Subcutaneous abdominal adipose tissue (tissue), 5 donors: ENCODE data around the gene TNFRSF18.

Experiments
- H3K27ac ChIP-seq: one replicate; pipeline ENCODE4 v1.7.0; 2013; ENCODE audit warnings: low read depth, mild to moderate bottlenecking, inconsistent platforms, low read length, moderate library complexity
- H3K27me3 ChIP-seq, 5 donors: one replicate each; pipeline ENCODE4 v1.7.0; 2013; ENCODE audit warnings: low read length in 5 of 5, inconsistent platforms in 1 of 5; ENCODE audit not compliant: control insufficient read depth in 5 of 5, insufficient read depth in 4 of 5
- H3K36me3 ChIP-seq, 5 donors: one replicate each; pipeline ENCODE4 v1.7.0; 2013; ENCODE audit warnings: low read length in 5 of 5; ENCODE audit not compliant: control insufficient read depth in 5 of 5, insufficient read depth in 5 of 5
- H3K4me1 ChIP-seq, 5 donors: one replicate each; pipeline ENCODE4 v1.7.0; 2013; ENCODE audit warnings: low read length in 5 of 5, mild to moderate bottlenecking in 3 of 5, moderate library complexity in 1 of 5; ENCODE audit not compliant: control insufficient read depth in 5 of 5, insufficient read depth in 5 of 5
- H3K4me3 ChIP-seq, 5 donors: one replicate each; pipeline ENCODE4 v1.7.0; 2013; ENCODE audit warnings: low read length in 5 of 5, low read depth in 1 of 5
- H3K9ac ChIP-seq, 5 donors: one replicate each; pipeline ENCODE4 v1.7.0; 2013; ENCODE audit warnings: low read length in 5 of 5, mild to moderate bottlenecking in 4 of 5, moderate library complexity in 3 of 5
- H3K9me3 ChIP-seq, 5 donors: one replicate each; pipeline ENCODE4 v1.7.0; 2013; ENCODE audit warnings: low read length in 5 of 5; ENCODE audit not compliant: control insufficient read depth in 5 of 5
- donor health status: healthy.
- donor health status: healthy.
- donor health status: healthy.
- donor health status: healthy.
- donor health status: healthy.

The TNFRSF18 gene

DNA sequence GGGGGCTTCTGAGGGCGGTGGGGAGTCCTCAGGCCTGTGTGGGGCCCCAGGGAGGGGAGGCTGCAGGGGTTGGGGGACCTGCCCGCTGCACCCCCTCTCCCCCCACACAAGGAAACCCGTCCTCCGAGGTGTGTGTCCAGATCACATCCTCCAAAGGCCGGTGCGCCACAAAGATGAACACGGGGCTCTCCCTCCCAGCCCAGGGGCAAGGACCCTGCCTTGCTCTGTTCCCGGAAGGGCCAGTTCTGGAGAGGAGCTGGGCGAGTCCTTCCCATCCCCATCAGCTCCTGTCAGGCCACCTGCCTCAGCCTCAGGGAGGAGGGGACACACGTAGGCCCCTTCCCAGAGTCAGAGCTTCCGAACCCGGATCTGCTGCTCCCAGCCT is 35.2 kb downstream of the TNFRSF18 start:
- H3K36me3 ChIP-seq = no peaks in the 10 kb centered on the region
- no peak overlapping the region for H3K4me3 ChIP-seq
- no peak overlapping the region for H3K27ac ChIP-seq
- H3K27me3 ChIP-seq = peaks cover 31 to 57% (median 44%) of the 10 kb centered on the region in 5 donors
- H3K9me3 ChIP-seq = peaks cover 0 to 3% (median 0%) of the 10 kb centered on the region in 5 donors
- peaks cover 0 to 14% (median 1%) of the 10 kb centered on the region in 5 donors for H3K4me1 ChIP-seq
- no peak overlapping the region for H3K9ac ChIP-seq

DNA sequence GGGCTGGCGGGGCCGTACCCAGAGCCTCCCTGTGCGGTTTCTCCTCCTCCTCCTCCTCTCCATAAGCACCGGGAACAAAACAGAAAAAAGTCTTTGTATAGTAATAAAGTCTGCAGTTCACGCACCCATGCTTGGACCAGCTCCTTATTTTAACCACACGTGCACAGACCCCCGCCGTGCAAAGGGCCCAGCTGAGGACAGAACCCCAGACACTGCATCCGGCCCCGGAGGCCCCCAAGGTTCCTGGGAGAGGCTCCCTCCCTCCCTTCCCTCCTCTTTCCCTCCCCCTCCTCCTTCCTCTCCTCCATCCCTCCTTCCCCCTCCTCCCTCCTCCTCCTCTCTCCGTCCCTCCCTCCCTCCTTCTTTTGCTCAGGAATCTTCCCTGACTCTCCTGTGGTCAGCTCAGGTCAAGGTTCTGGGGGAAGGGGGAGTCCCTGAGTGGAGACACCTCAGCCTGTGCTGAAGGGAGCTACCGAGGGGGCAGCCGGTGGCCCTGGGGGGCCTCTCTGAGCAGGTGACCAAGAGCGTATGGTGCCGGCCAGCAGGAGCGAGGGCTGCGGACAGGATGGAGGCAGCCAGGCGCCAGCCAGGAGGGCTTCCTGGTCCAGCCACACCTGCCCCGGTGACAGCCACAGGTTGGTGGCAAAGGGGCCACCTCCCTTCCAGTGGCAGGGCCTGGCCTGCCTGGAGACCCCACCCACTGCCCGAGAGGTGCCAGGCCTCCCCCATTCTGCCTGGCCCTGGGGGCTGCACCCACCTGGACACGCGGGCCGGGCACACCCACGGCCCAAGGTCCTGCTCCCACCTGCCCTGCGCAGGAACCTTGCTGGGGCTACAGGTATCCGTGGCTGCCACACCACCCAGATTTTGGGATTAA is 35.9 kb downstream of the TNFRSF18 start:
- H3K27me3 ChIP-seq = peaks cover 35 to 58% (median 49%) of the 10 kb centered on the region in 5 donors
- H3K36me3 ChIP-seq = no peaks in the 10 kb centered on the region
- peaks cover 0 to 21% (median 6%) of the 10 kb centered on the region in 5 donors for H3K4me1 ChIP-seq
- H3K9me3 ChIP-seq = peaks cover 0 to 2% (median 0%) of the 10 kb centered on the region in 5 donors
- H3K9ac ChIP-seq = no peak overlapping the region
- H3K4me3 ChIP-seq = no peak overlapping the region
- no peak overlapping the region for H3K27ac ChIP-seq

DNA sequence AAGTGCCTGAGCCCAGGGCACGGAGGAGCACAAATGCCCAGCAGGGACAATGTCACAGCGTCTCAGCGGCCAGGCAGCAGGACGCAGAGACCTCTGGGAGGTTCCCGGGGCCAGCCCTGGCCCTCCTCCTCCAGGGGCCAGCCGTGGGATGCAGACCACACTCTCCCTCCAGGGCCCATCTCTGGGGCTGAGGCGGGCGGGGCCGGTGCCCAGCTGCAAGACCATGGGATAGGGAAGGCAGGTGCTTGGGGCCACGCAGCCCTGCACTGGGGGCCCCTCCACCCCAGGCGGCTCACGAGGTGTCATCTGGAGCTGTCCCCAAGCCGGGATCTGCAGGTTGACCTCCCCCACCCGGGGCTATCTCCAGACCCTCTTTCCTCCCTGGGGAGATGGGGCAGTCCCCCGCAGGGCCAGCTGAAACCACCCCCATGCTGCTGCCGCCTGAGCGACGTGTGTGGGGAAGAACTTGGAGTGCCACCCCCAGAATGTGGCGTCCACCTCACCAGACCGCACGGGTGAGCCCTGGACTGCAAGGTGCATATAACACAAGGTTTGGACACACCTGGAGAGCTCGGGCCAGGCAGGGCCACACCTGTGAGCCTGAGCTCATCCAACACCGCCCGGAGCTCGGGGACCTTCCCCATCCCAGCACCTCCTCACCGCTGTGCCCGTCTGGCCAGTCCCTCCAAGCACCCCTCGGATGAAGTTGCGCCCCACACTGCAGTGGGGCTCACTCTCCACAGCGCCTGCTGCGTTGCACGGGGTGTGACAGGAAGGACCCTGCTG is 36.8 kb downstream of the TNFRSF18 start:
- Histone ChIP-seq H3K36me3 (no peaks in the 10 kb centered on the region), H3K9ac (no peak overlapping the region), H3K4me3 (no peak overlapping the region), H3K27me3 (peaks cover 35 to 65% (median 55%) of the 10 kb centered on the region in 5 donors), H3K27ac (no peak overlapping the region), H3K9me3 (no peaks in the 10 kb centered on the region), H3K4me1 (peaks cover 0 to 27% (median 10%) of the 10 kb centered on the region in 5 donors)

DNA sequence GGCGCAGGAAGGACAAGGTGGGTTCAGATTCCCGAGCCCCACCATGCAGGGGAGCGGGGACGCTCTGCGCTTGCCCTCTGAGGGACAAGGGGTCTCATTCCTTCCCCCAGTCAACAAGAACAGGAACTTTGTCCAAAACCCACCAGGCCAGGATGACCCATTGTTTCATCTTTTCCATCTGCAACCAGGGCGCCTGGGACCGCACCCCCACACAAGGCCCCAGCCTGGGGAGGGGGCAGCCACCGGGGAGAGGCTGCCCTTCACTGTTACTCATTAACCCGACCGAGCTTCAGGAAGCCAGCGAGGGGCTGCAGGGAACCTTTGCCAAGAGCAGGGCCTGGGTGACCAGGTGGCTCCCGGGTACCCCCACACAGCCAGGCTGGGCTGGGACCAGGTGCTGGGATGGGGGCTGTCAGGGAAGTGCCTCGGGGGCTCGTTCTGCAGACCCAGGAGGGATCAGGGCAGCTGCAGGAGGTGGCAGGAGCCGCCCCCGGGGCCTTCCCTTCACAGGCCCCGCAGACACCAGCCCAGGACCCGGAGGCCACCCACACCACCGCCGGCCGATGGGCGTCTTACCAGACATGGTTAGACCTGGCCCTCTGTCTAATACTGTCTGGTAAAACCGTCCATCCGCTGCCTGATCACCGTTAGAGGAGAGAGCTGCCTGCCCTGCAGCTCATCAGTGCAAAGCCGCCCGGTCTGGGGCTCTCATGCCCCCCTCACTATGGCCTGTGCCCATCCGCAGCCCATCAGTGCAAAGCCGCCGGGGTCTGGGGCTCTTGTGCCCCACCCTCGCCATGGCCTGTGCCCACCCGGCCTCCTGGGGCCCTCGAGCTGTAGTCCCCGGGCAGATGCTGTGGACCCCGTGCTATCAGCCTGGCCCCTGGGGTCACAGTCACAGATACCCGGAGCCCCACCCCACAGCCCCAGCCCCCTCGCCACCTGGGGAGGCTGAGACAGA is 37.7 kb downstream of the TNFRSF18 start:
- H3K36me3 ChIP-seq = no peaks in the 10 kb centered on the region
- no peak overlapping the region for H3K4me3 ChIP-seq
- peaks cover 0 to 27% (median 10%) of the 10 kb centered on the region in 5 donors for H3K4me1 ChIP-seq
- H3K9ac ChIP-seq = no peak overlapping the region
- peaks cover 38 to 62% (median 56%) of the 10 kb centered on the region in 5 donors for H3K27me3 ChIP-seq
- H3K9me3 ChIP-seq = no peaks in the 10 kb centered on the region
- no peak overlapping the region for H3K27ac ChIP-seq

DNA sequence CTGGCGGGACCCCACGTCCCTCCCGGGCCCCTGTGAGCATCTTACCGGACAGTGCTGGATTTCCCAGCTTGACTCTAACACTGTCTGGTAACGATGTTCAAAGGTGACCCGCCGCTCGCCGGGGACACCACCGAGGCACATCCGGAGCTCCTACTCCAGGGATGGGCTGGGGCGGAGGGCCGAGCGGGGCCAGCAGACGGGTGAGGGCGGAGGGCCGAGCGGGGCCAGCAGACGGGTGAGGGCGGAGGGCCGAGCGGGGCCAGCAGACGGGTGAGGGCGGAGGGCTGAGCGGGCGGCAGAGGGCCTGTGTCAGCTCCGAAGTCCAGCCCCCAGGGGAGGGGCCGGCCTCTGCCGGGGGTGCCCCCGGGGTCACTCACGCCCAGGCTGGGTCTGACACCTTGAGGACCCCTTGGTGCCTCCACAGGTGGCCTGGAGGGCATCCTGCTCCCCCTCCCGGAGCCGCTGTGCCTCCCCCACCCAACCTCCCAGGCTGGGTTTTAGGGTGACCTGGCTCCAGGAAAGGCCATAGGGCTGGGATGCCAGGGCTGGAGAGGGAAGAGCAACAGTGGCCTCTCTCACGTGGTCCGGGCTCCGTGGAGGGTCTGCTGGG is 38.4 kb downstream of the TNFRSF18 start:
- H3K4me1 ChIP-seq = peaks cover 0 to 27% (median 10%) of the 10 kb centered on the region in 5 donors
- no peak overlapping the region for H3K27ac ChIP-seq
- no peak overlapping the region for H3K4me3 ChIP-seq
- H3K9me3 ChIP-seq = no peaks in the 10 kb centered on the region
- no peak overlapping the region for H3K9ac ChIP-seq
- no peaks in the 10 kb centered on the region for H3K36me3 ChIP-seq
- peaks cover 31 to 60% (median 53%) of the 10 kb centered on the region in 5 donors for H3K27me3 ChIP-seq

DNA sequence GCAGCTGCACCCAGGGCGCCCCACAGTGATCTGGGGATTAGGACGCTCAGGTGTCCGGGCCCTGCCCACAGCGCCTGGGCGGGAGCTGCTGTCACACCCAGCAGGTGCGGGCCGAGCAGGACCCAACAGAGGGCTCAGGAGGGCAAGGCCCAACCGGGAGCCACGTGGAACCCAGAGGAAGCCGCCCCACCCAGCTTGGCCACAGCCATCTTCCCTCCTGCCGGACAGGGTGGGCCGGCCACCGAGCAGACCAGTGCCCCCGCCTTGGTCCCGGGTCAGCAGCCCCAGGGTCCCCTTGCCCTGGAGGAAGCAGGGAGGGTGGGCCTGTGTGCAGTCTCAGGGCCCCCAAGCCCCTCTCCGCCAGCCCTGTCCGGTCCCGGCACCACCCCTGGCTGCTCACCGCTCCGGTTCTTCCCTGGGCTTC is 39.0 kb downstream of the TNFRSF18 start:
- Histone ChIP-seq H3K27ac (no peak overlapping the region), H3K9me3 (no peaks in the 10 kb centered on the region), H3K9ac (no peak overlapping the region), H3K4me3 (no peak overlapping the region), H3K27me3 (peaks cover 31 to 63% (median 52%) of the 10 kb centered on the region in 5 donors), H3K4me1 (peaks cover 0 to 27% (median 10%) of the 10 kb centered on the region in 5 donors), H3K36me3 (no peaks in the 10 kb centered on the region)

DNA sequence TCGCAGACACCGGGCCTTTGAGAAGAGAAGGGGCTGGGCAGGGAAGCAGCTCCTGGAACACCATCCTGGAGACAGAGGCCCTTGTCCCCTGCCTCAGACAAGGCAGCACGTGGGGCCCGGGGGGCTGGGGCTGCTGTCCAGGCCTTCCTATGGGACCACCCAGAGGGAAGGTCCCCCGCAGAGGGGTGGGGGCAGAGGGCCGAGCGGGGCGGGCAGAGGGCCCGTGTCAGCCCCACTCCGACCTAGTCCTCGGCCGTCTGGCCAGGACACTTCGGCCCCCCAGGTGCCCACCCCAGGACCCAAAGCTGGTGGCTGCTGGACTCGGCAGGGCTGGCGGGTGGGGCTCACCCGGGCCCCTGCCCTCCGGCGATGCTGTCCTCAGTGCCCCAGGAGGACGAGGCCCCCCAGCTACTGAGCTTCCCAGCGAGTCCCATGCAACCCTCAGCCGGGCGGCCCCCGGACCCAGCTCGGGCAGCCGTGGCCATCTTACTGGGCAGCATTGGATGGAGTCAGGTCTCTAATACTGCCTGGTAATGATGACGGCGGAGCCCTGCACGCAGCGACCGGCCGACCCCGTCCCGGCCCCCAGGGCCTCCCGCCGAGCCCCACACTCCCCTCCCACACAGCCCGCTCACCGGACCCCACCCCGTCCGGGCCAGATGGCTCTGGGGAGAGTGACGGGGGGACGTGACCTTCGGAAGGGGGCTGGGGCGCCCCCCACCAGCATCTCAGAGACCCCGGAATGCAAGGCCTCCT is 39.6 kb downstream of the TNFRSF18 start:
- Histone ChIP-seq H3K36me3 (no peaks in the 10 kb centered on the region), H3K27ac (no peak overlapping the region), H3K9me3 (no peaks in the 10 kb centered on the region), H3K4me3 (no peak overlapping the region), H3K4me1 (peaks cover 0 to 30% (median 10%) of the 10 kb centered on the region in 5 donors), H3K9ac (no peak overlapping the region), H3K27me3 (peaks cover 31 to 61% (median 51%) of the 10 kb centered on the region in 5 donors)

DNA sequence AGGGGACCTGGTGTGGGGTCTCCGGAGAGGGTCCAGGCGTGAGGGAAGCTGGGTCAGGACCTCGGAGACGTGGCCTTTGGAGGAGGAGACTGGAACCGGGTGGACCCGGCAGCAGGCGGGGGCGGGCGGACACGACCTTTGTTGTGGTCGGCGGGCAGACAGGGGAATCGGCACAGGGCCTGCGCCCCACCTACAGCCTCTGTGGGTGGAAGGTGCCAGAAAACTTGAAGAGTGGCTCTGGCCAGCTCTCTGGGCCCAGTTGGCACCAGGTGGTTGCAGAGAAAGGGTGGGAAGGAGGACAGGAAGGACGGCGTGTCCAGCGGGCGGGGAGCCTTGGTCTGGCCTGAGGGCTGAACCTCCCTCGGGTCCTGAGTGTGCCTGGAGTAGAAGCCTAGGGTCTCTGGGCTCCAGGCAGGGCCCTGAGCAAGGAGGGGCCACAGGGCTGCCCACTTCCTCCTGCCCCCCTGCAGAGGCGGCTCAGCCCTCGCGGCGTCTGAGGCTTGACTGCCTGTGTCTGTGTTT is 40.4 kb downstream of the TNFRSF18 start:
- Histone ChIP-seq H3K27me3 (peaks cover 31 to 60% (median 44%) of the 10 kb centered on the region in 5 donors), H3K36me3 (no peaks in the 10 kb centered on the region), H3K27ac (no peak overlapping the region), H3K9ac (no peak overlapping the region), H3K9me3 (no peaks in the 10 kb centered on the region), H3K4me3 (no peak overlapping the region), H3K4me1 (peaks cover 0 to 36% (median 10%) of the 10 kb centered on the region in 5 donors)
